Kidney tubule cell (primary cell): ENCODE data around the gene ELL.
"Not testable (repeated sequence)": the region's sequence is repeated elsewhere in the genome, so short reads cannot be mapped to it uniquely, and the experiment has no call there.

Experiments used
- DNase-seq: peaks from one replicate; pipeline ENCODE4 v3.0.0-alpha.2; 2018; ENCODE audit warnings: low spot score

Gene ELL

DNA sequence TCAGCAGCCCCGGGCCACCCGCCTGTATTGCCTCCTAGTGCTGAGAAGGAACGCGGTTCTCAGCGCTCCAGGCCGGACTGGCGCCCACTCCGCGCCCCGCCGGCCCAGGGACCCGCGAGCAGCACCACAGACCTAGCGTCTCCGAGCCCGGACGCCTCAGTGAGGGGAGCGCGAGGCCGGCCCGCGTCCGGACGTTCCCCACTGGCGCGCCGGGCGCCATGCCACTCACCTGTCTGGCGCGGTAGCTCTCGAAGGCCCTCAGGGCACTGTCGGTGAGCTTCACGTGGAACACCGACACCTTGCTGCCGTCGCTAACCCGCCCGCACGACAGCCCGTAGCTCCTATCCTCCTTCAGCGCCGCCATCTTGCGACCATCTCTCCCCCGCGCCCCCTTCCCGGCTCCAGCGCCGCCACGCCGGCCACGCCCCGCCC, at the start of gene ELL:
TSS of gene ELL (minus strand) at position 379 of the 432 bp plus-strand sequence. CDS start at position 364, 15 bp downstream.
- no peak for DNase-seq

DNA sequence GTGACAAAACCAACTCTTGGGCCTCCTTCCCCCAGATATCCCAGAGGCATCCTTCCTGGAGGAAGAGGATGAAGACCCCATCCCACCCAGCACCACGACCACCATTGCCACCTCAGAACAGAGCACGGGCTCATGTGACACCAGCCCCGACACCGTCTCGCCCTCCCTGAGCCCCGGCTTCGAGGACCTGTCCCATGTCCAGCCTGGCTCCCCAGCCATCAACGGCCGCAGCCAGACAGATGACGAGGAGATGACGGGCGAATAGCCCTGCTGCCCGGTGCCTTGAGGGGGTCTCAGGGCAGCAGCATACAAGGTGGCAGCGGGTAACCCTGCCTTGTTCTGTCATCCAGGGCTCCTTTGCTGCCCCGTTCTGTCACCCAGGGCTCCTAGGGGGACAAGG, 46.5 kb upstream of the ELL start:
- no peak for DNase-seq

GRCh38 chr19:18566953-18567352, 45.1 kb upstream of the ELL start:
- DNase-seq, result no peak

GRCh38 chr19:18562086-18562485, 40.2 kb upstream of the ELL start:
- DNase-seq, result no peak

DNA sequence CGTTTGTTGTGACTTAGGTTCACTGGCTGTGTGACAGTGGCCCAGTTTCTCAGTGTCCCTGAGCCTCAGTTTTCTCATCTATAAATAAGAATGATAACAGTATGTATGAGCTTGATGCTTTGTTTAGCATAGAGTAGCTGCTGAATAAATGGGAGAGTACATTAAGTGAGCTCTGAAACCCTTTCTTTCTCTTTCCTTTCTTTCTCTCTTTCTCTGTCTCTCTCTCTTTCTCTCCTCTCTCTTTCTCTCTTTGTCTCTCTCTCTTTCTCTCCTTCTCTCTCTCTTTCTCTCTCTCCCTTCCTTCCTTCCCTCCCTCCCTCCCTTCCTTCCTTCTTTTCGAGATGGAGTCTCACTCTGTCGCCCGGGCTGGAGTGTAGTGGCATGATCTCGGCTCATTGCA, 37.8 kb upstream of the ELL start:
- DNase-seq, result no peak

DNA sequence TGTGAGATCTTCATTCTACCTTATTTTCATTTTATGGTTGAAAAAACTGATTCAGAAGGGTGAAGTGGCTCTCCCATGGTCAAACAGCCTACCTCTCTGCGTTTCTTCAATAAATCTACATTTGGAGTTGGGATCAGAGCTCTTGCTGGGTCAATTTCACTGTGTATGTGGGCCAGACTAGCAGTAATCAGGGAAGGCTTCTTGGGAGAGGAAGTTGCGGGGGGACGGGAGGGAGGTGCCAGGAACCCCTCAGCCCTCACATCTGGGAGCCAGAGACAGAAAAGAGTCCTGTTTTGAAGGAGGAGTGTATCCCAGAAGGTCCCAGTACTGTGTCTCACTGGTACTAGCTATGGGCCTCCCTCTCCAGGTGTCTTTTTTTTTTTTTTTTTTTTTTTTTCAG, 36.7 kb upstream of the ELL start:
- DNase-seq, result no peak

GRCh38 chr19:18558202-18558555, 36.3 kb upstream of the ELL start:
- DNase-seq, result no peak

DNA sequence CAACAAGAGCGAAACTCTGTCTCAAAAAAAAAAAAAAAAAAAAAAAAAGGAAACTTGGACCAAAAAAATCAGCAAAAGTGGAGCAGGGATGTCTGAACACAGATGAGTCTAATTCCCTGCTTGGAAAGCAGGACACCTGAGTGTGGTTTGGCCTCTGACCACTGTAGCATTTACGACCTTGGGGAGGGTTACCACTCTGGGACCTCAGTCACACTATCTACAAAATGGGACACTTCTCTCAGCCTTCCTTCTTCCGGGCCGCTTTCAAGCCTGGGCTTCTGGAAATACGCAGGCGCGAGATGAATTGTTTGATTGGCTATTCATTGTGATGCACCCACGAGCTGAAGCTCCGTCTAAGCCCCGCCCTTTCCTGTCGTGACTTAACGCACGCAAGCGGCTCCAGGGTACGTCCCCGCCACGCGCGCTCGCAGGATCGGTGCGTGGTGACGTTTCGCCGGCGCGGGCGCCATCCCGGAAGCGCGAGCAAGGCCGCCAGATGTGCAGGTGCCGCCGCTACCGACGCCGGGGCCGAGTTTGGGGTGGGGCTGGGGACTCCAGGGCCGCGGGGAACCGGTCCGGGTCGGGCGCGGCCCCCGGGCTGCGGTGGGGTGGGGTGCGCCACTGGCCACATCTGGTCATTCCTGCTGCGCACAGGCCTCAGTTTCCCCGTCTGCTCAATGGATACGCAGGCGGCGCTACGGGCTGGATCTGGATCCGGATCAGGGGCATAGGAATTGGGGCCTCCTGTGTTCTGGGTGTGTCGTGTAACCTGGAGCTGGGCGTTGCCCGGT, 35.7 kb upstream of the ELL start, which contains the start of gene KXD1:
TSS of gene KXD1 (plus strand) at position 460 of the 791 bp plus-strand sequence. CDS start 4,187 bp downstream, outside the sequence.
- DNase-seq, result peak; percentile 99

- DNase-seq, result no peak
These were observed 29.8 kb upstream of the ELL start for GRCh38 chr19:18551631-18552030.

GRCh38 chr19:18543814-18544475, 22.1 kb upstream of the ELL start:
- peak; percentile 72 for DNase-seq

- peak; percentile 86 for DNase-seq
These were observed 21.3 kb upstream of the ELL start, which contains the start of gene FKBP8 for GRCh38 chr19:18542941-18543813. FKBP8 (minus strand) TSS chr19:18543573; CDS start chr19:18541970, 1,603 bp downstream.

DNA sequence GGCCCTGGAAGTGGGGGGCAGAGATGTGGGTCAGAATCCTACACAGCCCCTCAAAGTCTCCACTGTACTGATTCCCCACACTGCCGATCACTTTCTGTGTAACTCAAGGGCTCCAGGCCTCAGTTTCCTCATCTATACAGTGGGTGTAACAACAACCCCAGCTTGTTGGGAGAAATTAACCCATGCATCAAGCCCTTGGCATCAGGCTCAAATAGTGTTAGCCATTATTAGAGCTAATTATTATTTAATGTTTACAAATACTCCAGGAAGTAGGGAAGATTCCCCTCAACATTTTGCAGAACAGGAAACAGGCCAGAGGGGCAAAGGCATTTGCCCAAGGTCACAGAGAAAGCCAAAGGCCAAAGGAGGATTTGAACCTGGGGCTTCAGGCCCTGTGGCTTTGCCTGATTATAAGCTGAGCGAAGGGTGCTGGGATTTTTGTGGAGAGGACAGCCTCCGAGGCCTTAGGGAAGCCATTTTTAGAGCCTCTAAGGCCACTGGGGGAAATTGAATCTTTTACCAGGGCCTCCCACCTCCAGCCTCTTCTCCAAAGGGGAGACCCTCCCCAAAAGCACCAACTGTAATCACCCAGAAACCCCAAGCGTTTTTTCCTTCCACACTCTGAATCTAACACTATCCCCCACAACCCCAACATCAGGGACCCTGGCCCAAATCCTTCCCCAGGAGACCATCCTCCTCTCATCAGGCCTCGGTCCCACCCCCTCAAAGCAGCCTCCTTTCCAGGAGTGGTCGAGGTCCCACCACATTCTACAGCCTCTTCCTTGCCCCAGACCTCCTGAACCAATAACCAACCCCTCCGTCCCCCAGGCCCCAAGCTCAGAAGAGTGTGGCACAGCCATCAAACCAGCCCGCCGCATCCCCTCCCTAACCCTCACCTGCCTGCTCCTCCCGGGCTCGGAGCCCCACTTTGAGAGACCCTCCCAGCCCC, 20.4 kb upstream of the ELL start:
- no peak for DNase-seq

GRCh38 chr19:18541258-18541991, 19.6 kb upstream of the ELL start:
- peak; percentile 42 for DNase-seq

- not testable (repeated sequence) for DNase-seq
These were observed 18.3 kb upstream of the ELL start for GRCh38 chr19:18540200-18540599.

DNA sequence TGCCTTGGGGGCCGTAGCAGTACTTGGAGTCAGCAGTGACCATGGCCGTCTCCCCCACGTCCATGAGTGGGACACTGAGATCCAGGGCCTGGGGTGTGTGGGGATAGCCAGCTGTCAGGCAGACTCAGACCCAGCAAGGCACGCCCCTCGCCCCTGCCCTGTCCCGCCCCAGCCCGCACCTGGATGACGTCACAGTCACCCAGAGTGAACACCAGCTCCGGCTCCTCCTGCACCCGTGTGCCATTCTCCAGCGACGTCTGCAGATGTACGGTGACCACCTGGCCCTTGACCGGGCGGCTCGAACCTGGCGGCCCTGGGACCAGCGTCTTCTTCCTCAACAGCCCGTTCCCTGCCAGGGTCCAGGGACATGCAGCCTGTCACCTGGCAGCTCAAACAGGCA, 17.5 kb upstream of the ELL start:
- DNase-seq, result no peak

DNA sequence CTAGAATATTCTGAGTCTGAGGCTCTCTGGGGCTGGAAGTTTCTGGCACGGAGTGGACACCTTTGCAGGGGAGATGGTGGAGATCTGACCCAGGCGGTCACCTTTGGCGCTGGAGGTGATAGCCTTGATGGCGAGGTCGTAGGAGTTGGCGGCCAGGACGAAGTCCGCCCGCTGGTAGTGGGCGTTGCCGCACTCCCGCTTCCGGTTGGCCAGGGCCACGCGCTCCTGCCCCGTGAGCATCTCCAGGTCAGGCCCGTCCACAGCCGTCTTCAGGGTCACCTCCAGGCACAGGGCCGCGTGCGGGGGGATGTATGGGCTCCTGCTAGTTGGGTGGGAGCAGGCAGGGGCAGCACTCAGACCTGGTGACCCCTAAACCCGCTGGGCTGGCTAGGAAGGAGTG, 16.2 kb upstream of the ELL start:
- no peak for DNase-seq

- DNase-seq, result no peak
These were observed 15.6 kb upstream of the ELL start for GRCh38 chr19:18537431-18537830.

DNA sequence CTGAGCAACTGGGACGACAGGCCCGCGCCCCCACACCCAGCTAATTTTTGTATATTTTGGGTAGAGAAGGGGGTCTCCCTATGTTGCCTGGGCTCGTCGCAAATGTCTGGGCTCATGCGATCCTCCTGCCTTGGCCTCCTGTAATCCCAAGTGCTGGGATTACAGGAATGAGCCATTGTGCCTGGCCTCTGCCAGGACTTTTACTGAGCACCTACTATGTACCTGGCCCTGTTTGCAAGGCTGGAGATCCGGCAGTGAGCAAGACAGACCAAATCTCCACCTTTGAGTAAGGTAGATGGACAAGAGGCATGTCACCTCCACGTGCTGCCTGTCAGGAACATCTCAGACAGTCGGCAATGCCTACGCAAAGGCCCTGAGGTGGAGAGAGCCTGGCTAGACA, 14.6 kb upstream of the ELL start:
- DNase-seq, result no peak

- DNase-seq, result no peak
These were observed 11.2 kb upstream of the ELL start for GRCh38 chr19:18533058-18533457.

- DNase-seq, result no peak
These were observed 10.5 kb upstream of the ELL start for GRCh38 chr19:18532168-18532890.
